HEK293T (cell line): ENCODE results near the gene NAT9.

Source experiments
- CTCF ChIA-PET: fragments of 350-600 bp; formaldehyde crosslinking; extraction: SDS; loops from one replicate; lab custom pipeline; 2021; ENCODE audit warnings: antibody characterized with exemption, inconsistent platforms; lab: Yijun Ruan, JAX
- POLR2A ChIA-PET: fragments of 350-600 bp; formaldehyde crosslinking; extraction: SDS; loops from one replicate; lab custom pipeline; 2020; ENCODE audit warnings: antibody characterized with exemption, inconsistent platforms; lab: Yijun Ruan, JAX
- DNase-seq: peaks from one replicate; pipeline ENCODE4 v3.0.0; 2012; ENCODE audit warnings: mixed read lengths; ENCODE audit errors: extremely low spot score
- ARNT ChIP-seq: fragments of 450-650 bp; IDR thresholded peaks from 2 replicates; pipeline ENCODE4 v1.6.1; 2017; ENCODE audit warnings: mild to moderate bottlenecking
- BHLHE40 ChIP-seq: fragments of 450-650 bp; IDR thresholded peaks from 2 replicates; pipeline ENCODE4 v1.6.1; 2016; ENCODE audit warnings: mild to moderate bottlenecking, moderate library complexity, borderline replicate concordance
- CTBP1 ChIP-seq: fragments of 450-650 bp; IDR thresholded peaks from 2 replicates; pipeline ENCODE4 v1.6.1; 2016; ENCODE audit warnings: borderline replicate concordance
- ELF4 ChIP-seq: fragments of 450-650 bp; IDR thresholded peaks from 2 replicates; pipeline ENCODE4 v1.6.1; 2017; ENCODE audit warnings: antibody characterized with exemption
- FOXA1 ChIP-seq: fragments of 450-650 bp; IDR thresholded peaks from 2 replicates; pipeline ENCODE4 v1.6.1; 2016; ENCODE audit warnings: mild to moderate bottlenecking
- FOXK2 ChIP-seq: fragments of 450-650 bp; IDR thresholded peaks from 2 replicates; pipeline ENCODE4 v1.6.1; 2016; ENCODE audit warnings: mild to moderate bottlenecking
- FOXM1 ChIP-seq: fragments of 450-650 bp; IDR thresholded peaks from 2 replicates; pipeline ENCODE4 v1.6.1; 2017; ENCODE audit warnings: mild to moderate bottlenecking, borderline replicate concordance
- HDGF ChIP-seq: fragments of 450-650 bp; IDR thresholded peaks from 2 replicates; pipeline ENCODE4 v1.6.1; 2017; ENCODE audit warnings: antibody characterized with exemption, borderline replicate concordance
- L3MBTL2 ChIP-seq: fragments of 450-650 bp; conservative IDR thresholded peaks from 2 replicates; pipeline ENCODE4 v1.6.1; 2016; ENCODE audit warnings: mild to moderate bottlenecking
- LEF1 ChIP-seq: fragments of 450-650 bp; IDR thresholded peaks from 2 replicates; pipeline ENCODE4 v1.6.1; 2017; ENCODE audit warnings: mild to moderate bottlenecking, borderline replicate concordance
- NFRKB ChIP-seq: fragments of 450-650 bp; IDR thresholded peaks from 2 replicates; pipeline ENCODE4 v1.6.1; 2016; ENCODE audit warnings: mild to moderate bottlenecking, moderate library complexity
- SP1 ChIP-seq: fragments of 450-650 bp; IDR thresholded peaks from 2 replicates; pipeline ENCODE4 v1.6.1; 2017
- SUZ12 ChIP-seq: fragments of 450-650 bp; IDR thresholded peaks from 2 replicates; pipeline ENCODE4 v1.6.1; 2016; ENCODE audit warnings: mild to moderate bottlenecking
- TARDBP ChIP-seq: fragments of 450-650 bp; IDR thresholded peaks from 2 replicates; pipeline ENCODE4 v1.6.1; 2016
- ZNF384 ChIP-seq: fragments of 450-650 bp; IDR thresholded peaks from 2 replicates; pipeline ENCODE4 v1.6.1; 2016
- TF ChIP-seq, protein P1 (sequence below): fragments of 450-650 bp; IDR thresholded peaks from 2 replicates; pipeline ENCODE4 v1.6.1; 2016

Gene NAT9

GRCh38 chr17:74760404-74761105, 15.6 kb downstream of the NAT9 start:
- DNase-seq: no peak
- ChIA-PET POLR2A (interaction anchor here (1.6 to 1.8 kb wide), 2 partner anchors 11 to 16 kb away, joined by 7 to 10 read pairs; partner anchors contain the start of gene NAT9), CTCF (interaction anchor here (0.6 to 1.6 kb wide), 2 partner anchors 11 to 102 kb away, joined by 3 to 6 read pairs; no protein-coding TSS in a partner anchor)
- TF ChIP-seq SUZ12 (no peak), BHLHE40 (no peak), FOXK2 (no peak), LEF1 (no peak), SP1 (no peak), ELF4 (no peak), L3MBTL2 (no peak), HDGF (no peak)
- TF ChIP-seq, protein P1, sequence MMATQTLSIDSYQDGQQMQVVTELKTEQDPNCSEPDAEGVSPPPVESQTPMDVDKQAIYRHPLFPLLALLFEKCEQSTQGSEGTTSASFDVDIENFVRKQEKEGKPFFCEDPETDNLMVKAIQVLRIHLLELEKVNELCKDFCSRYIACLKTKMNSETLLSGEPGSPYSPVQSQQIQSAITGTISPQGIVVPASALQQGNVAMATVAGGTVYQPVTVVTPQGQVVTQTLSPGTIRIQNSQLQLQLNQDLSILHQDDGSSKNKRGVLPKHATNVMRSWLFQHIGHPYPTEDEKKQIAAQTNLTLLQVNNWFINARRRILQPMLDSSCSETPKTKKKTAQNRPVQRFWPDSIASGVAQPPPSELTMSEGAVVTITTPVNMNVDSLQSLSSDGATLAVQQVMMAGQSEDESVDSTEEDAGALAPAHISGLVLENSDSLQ: no peak

GRCh38 chr17:74759941-74760340, 16.2 kb downstream of the NAT9 start:
- POLR2A ChIA-PET: interaction anchor here (0.9 to 1.8 kb wide), 4 partner anchors 9 to 113 kb away, joined by 3 to 10 read pairs (median 6); partner anchors contain the start of gene NAT9
- DNase-seq: no peak
- TF ChIP-seq ELF4: no peak
- CTCF ChIA-PET: interaction anchor here (0.6 to 1.6 kb wide), 2 partner anchors 11 to 103 kb away, joined by 3 to 6 read pairs; no protein-coding TSS in a partner anchor

- DNase-seq: no peak
- ChIA-PET CTCF (interaction anchor here (1.6 kb wide), 1 partner anchor 12 kb away, joined by 6 read pairs; no protein-coding TSS in a partner anchor), POLR2A (interaction anchor here (0.9 to 1.8 kb wide), 5 partner anchors 9 to 114 kb away, joined by 3 to 10 read pairs (median 6); partner anchors contain the start of gene NAT9)
- TF ChIP-seq, protein P1: no peak
- TF ChIP-seq FOXA1 (no peak), SP1 (no peak), CTBP1 (no peak), L3MBTL2 (no peak), FOXK2 (no peak), FOXM1 (no peak), ZNF384 (no peak), LEF1 (no peak), TARDBP (no peak), ELF4 (no peak)
These were observed 16.8 kb downstream of the NAT9 start for GRCh38 chr17:74759243-74759801.

DNA sequence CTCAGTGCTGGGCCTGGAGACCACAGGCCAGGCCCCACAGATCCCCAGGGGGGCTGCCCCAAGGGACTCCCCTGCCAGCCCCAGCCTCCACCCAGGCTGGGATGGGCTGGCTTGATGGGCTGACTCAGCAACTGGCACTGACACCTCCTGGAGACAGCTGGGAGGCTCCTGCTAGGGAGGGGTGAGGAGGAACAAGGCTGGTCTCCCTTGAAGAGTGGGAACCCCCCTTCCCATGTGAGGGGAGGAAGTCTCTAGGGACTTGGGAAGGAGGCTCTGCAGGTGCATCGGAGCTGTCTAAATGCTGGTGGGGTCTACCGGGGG, 17.3 kb downstream of the NAT9 start:
- CTCF ChIA-PET: interaction anchor here (1.6 kb wide), 1 partner anchor 12 kb away, joined by 6 read pairs; no protein-coding TSS in a partner anchor
- TF ChIP-seq FOXA1 (no peak), TARDBP (no peak), NFRKB (no peak), FOXM1 (no peak), HDGF (no peak), ELF4 (no peak), LEF1 (no peak), FOXK2 (no peak), ZNF384 (no peak), ARNT (no peak), CTBP1 (no peak), SUZ12 (no peak)
- TF ChIP-seq, protein P1: no peak
- POLR2A ChIA-PET: interaction anchor here (1.1 to 2.4 kb wide), 3 partner anchors 9 to 114 kb away, joined by 3 to 10 read pairs (median 4); partner anchors contain the start of gene NAT9
- no peak for DNase-seq

DNA sequence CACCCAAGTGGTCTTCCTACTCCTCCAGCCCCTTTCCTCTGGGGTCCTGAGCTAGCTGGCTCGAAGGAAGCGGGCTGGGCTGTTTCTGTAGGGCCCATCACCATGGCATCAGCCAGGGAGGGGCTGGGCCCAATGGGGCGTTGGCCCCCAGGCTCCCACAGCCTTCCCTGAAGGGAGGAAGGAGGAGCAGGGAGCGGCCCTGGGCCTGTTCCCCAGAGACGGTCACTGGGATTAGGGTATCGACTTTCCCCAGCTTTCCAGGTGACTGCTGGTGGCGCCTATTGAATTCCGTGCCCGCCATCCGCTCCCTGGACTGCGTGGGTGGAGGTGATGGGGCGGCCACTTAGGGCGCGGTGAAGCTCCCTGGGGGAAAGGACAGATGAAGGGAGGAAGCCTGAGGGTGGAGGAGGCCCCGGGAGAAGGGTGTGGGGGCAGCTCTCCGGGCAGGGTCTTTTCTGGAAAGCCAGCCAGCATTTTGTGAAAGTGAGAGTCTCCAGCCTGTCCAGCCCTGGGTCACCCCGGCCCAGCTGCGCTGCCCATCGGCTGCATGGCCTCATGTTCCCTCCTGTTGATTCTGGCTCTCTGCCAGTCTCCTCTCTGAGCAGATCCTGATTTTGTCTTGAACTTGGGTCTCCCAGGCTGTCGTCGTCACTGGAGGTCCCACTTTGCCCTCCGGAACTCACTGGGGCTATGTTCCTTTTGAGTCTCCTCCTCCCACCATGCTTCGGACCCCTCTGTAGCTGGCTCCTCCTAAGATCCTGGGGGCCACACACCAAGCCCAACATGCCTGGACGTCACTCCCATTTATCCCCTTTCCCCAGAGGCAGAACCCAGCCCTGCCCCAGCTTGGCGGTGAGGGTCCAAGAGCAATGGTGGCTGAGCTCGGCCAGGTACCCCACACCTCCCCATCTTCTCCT, 18.0 kb downstream of the NAT9 start:
- ChIA-PET POLR2A (interaction anchor here (0.5 to 2.4 kb wide), 4 partner anchors 8 to 115 kb away, joined by 3 to 10 read pairs (median 4); partner anchors contain the start of gene NAT9), CTCF (no interaction called here)
- no peak for DNase-seq
- TF ChIP-seq SP1 (no peak), ELF4 (no peak), FOXM1 (no peak), ARNT (no peak), FOXK2 (no peak), TARDBP (no peak), ZNF384 (no peak), SUZ12 (no peak), BHLHE40 (no peak), CTBP1 (no peak)
